HEK293T (cell line): ENCODE results near the gene CDH13.

Source experiments
- FOXM1 ChIP-seq: fragments of 450-650 bp; IDR thresholded peaks from 2 replicates; pipeline ENCODE4 v1.6.1; 2017; ENCODE audit warnings: mild to moderate bottlenecking, borderline replicate concordance
- TARDBP ChIP-seq: fragments of 450-650 bp; IDR thresholded peaks from 2 replicates; pipeline ENCODE4 v1.6.1; 2016

DNA sequence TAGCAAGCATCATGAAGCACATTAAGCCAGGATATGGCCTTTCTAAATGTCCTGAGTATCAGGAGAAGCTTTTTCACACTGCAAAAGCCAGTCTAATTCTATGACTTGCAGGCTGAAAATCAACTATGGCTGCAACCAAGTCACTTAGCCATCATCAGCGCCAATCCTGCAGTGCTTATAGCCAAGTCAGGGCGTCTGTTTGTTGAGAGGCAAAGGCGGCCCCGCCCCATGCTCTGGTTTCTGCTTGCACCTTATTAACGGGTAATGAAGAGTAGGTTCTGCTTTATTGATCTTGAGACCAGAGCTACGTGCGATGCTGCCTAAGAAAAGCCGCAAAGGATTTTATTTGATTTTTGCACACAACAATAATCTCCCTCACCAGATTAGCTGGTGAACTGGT is 88.4 kb downstream of the CDH13 start:
- TF ChIP-seq FOXM1 (no peak), TARDBP (no peak)
